IPS-NIHi7 (cell line): Measurements from ENCODE around the gene FAM53B.
"Not testable (repeated sequence)": the region's sequence is repeated elsewhere in the genome, so short reads cannot be mapped to it uniquely, and the experiment has no call there.

ENCODE experiments used
- DNase-seq: peaks from one replicate; pipeline ENCODE4 v3.0.0; 2012; ENCODE audit warnings: mixed read lengths; ENCODE audit errors: extremely low spot score

Gene FAM53B

GRCh38 chr10:124744102-124745050 is at the start of gene FAM53B:
TSS of gene FAM53B (minus strand) at chr10:124744378. CDS start at chr10:124706713, 37,665 bp downstream.
- peak; percentile 87 for DNase-seq

- no peak for DNase-seq
These were observed 48.8 kb upstream of the FAM53B start for GRCh38 chr10:124792998-124793352.

- DNase-seq, result peak; percentile 94
These were observed 47.6 kb upstream of the FAM53B start, which contains the start of gene EEF1AKMT2 for GRCh38 chr10:124791547-124792348. TSS of gene EEF1AKMT2 (minus strand) at chr10:124791887. CDS start at chr10:124791833, 54 bp downstream.

- not testable (repeated sequence) for DNase-seq
These were observed 38.7 kb upstream of the FAM53B start for GRCh38 chr10:124782900-124783299.

- DNase-seq, result no peak
These were observed 24.6 kb upstream of the FAM53B start for GRCh38 chr10:124768791-124769190.

GRCh38 chr10:124765256-124765655 is 21.1 kb upstream of the FAM53B start:
- DNase-seq, result no peak

GRCh38 chr10:124763267-124763666 is 19.1 kb upstream of the FAM53B start:
- DNase-seq, result no peak

- DNase-seq, result no peak
These were observed 18.1 kb upstream of the FAM53B start for GRCh38 chr10:124762281-124762680.

- DNase-seq, result no peak
These were observed 12.2 kb upstream of the FAM53B start for GRCh38 chr10:124756156-124756903.

GRCh38 chr10:124755581-124755980 is 11.4 kb upstream of the FAM53B start:
- no peak for DNase-seq

GRCh38 chr10:124754227-124754626 is 10.0 kb upstream of the FAM53B start:
- no peak for DNase-seq

GRCh38 chr10:124748953-124749645 is 4.9 kb upstream of the FAM53B start:
- no peak for DNase-seq

- DNase-seq, result no peak
These were observed 4.0 kb upstream of the FAM53B start for GRCh38 chr10:124748166-124748565.

GRCh38 chr10:124747745-124748144 is 3.6 kb upstream of the FAM53B start:
- DNase-seq, result no peak

- DNase-seq, result no peak
These were observed 2.8 kb upstream of the FAM53B start for GRCh38 chr10:124746992-124747391.

GRCh38 chr10:124746447-124746846 is 2.3 kb upstream of the FAM53B start:
- DNase-seq, result not testable (repeated sequence)

GRCh38 chr10:124745673-124746072 is 1.5 kb upstream of the FAM53B start:
- no peak for DNase-seq

GRCh38 chr10:124745252-124745651 is 1.1 kb upstream of the FAM53B start:
- no peak for DNase-seq

- no peak for DNase-seq
These were observed 732 bp downstream of the FAM53B start for GRCh38 chr10:124743191-124744101.
